PFSK-1 (cell line): ENCODE results near the gene MCM6. TPM values are rescaled to one million over a fixed set of nuclear protein-coding genes. Genes with fewer than 3 reads are reported as not detected.
A peak's percentile ranks its signal among the peaks of the same experiment; 100 is the strongest.

Experiments
- FOXP2 ChIP-seq: optimal IDR thresholded peaks from 2 replicates; pipeline ENCODE3; 2011; ENCODE audit warnings: borderline replicate concordance, control low read depth, inconsistent platforms; ENCODE audit not compliant: insufficient read depth; ENCODE audit errors: extremely low read length, extremely low read depth
- POLR2AphosphoS5 ChIP-seq: IDR thresholded peaks from 2 replicates; pipeline ENCODE4 v1.6.1; 2012; ENCODE audit warnings: low read depth, mild to moderate bottlenecking, control low read depth, low read length, moderate library complexity
- REST ChIP-seq, 2 experiments: IDR thresholded peaks; 2 replicates each; pipeline versions ENCODE4 v1.6.1 to v1.8.0; 2011 to 2012; ENCODE audit warnings: low read depth in 2 of 2, low read length in 2 of 2, control low read depth in 1 of 2, inconsistent platforms in 1 of 2, mild to moderate bottlenecking in 1 of 2, moderate library complexity in 1 of 2; ENCODE audit not compliant: insufficient read depth in 1 of 2
- SIN3A ChIP-seq: IDR thresholded peaks from 2 replicates; pipeline ENCODE4 v1.6.1; 2012; ENCODE audit warnings: mild to moderate bottlenecking, low read length, moderate library complexity, borderline replicate concordance; ENCODE audit not compliant: insufficient read depth
- TAF1 ChIP-seq: IDR thresholded peaks from 2 replicates; pipeline ENCODE4 v1.6.1; 2012; ENCODE audit warnings: low read length, control low read depth, borderline replicate concordance; ENCODE audit not compliant: insufficient read depth
- polyA plus RNA-seq: library from polyadenylated mRNA; unstranded; fragments of >200 nt; gene quantifications from one replicate; pipeline ENCODE4 v1.2.1, GENCODE V29; 2012; ENCODE audit warnings: low read depth, missing spikeins; ENCODE audit not compliant: insufficient read length

MCM6 gene
- polyA plus RNA-seq = 42.3 TPM

- TF ChIP-seq REST (IDR thresholded peaks at IDR 0.05; ENCODE audit: insufficient read depth in 1 of 2, low read depth in 2 of 2, low read length in 2 of 2) (no peak), TAF1 (peak; percentile 54; the same call in 1 of the 2 replicates), SIN3A (peak; percentile 80; the same call in 1 of the 2 replicates)
Measured at GRCh38 chr2:135876066-135876711, at the start of gene MCM6. Gene MCM6, minus strand, starts transcription at chr2:135876443. Its CDS starts 78 bp downstream, at chr2:135876365.

GRCh38 chr2:135925571-135925970 is 49.3 kb upstream of the MCM6 start:
- TF ChIP-seq REST (IDR thresholded peaks at IDR 0.05; ENCODE audit: insufficient read depth in 1 of 2, low read depth in 2 of 2, low read length in 2 of 2) = no peak
- TF ChIP-seq TAF1 = no peak
- no peak for TF ChIP-seq FOXP2
- TF ChIP-seq POLR2AphosphoS5 = no peak
- TF ChIP-seq SIN3A = no peak

- TF ChIP-seq SIN3A = no peak
- TF ChIP-seq FOXP2 = no peak
- no peak for TF ChIP-seq REST (IDR thresholded peaks at IDR 0.05; ENCODE audit: insufficient read depth in 1 of 2, low read depth in 2 of 2, low read length in 2 of 2)
- no peak for TF ChIP-seq POLR2AphosphoS5
- no peak for TF ChIP-seq TAF1
Measured at GRCh38 chr2:135916207-135916606, 40.0 kb upstream of the MCM6 start.

- TF ChIP-seq POLR2AphosphoS5 = no peak
- no peak for TF ChIP-seq REST (IDR thresholded peaks at IDR 0.05; ENCODE audit: insufficient read depth in 1 of 2, low read depth in 2 of 2, low read length in 2 of 2)
- TF ChIP-seq FOXP2 = no peak
- no peak for TF ChIP-seq SIN3A
- no peak for TF ChIP-seq TAF1
Measured at GRCh38 chr2:135914485-135914884, 38.2 kb upstream of the MCM6 start.

GRCh38 chr2:135913727-135914365 is 37.6 kb upstream of the MCM6 start:
- no peak for TF ChIP-seq POLR2AphosphoS5
- no peak for TF ChIP-seq FOXP2
- no peak for TF ChIP-seq TAF1
